GM21825 (cell line): Measurements from ENCODE around the gene TUBB.
"Not testable (repeated sequence)": the region's sequence is repeated elsewhere in the genome, so short reads cannot be mapped to it uniquely, and the experiment has no call there.

ENCODE experiments used
- ATAC-seq: cut with Tn5 transposase; IDR thresholded peaks from one replicate; pipeline ENCODE4 v1.9.1; 2021; ENCODE audit warnings: mild to moderate bottlenecking, moderate library complexity; ENCODE audit not compliant: unreplicated experiment

TUBB gene

DNA sequence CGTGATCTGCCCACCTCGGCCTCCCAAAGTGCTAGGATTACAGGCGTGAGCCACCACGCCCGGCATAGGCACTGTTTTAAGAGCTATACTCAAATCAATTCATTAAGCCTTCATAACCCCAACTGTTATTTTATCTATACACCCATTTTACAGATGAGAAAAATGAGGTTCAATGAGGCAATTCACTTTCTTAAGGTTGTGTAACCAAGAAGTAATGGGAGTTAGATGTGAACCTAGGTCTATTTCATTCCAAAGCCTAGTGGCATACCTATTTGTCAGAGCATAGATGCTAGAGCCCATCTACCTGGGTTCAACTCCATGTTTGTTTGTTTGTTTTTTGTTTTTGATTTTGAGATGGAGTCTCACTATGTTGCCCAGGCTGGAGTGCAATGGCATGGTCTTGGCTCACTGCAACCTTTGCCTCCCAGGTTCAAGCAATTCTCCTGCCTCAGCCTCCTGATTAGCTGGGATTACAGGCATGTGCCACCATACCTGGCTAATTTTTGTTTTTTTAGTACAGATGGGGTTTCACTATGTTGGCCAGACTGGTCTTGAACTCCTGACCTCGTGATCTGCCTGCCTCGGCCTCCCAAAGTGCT, 36.4 kb downstream of the TUBB start:
- ATAC-seq: not testable (repeated sequence)

DNA sequence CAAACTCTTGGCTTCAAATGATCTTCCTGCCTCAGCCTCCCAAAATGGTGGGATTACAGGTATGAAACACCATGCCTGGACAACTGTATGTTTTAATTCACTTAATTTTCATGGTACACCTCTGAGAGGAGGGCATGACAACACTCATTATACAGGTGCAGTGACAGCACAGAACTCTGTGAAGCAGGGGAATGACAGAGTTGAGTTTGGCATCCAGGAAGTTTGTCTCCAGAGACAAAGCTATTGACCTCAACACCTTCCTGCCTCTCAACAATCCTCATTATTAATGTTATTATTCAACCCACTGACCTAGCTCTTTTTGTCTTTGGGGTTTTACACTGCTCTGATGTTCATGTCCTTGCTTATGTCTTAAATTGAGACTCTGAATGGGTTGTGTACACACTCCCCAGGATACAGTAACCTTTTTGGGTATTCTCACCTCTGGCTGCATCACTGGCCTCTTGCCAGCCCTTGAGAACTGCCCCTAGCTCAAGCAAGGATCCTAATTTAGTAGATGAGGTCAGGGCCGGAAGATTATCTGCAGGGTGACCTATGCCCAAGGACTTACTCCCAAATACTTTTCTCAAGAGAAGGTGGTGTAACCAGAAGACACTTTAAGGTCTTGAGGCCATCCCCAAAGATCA, 37.2 kb downstream of the TUBB start:
- ATAC-seq: no peak

DNA sequence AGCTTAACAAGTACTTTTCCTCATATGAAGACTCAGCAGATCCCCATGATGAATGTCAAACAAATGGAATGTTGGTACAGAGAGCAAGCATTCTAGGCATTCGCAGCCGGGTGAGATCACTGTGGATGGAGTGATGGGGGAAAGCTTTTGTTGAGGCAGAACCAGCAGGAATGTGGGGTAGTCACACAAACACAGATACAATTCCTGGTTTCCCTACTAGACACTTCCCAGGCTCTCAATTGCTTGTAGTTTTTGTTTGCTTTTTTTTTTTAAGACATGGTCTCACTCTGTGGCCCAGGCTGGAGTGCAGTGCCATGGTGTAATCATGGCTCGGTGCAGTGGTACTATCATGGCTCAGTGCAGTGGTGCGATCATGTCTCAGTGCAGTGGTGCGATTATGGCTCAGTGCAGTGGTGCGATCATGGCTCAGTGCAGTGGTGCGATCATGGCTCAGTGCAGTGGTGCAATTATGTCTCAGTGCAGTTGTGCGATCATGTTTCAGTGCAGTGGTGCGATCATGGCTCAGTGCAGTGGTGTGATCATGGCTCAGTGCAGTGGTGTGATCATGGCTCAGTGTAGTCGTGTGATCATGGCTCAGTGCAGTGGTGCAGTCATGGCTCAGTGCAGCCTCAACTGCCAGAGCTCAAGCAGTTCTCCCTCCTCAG, 39.6 kb downstream of the TUBB start:
- ATAC-seq: no peak

DNA sequence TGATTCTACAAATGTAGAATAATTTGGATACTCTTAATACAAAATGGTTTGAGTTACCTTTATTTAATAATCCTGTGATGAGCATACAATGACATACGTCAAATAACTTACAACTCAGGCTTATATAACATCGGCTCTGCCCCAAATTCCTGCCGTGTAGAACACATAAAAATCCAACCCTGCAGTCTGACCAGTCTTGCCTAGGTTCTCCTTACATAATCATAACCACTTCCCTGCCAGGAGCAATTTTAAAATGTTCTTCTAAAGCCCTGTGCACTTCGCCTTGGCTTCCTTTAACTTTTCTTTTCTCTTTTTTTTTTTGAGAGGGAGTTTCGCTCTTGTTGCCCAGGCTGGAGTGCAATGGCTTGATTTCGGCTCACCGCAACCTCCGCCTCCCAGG, 40.4 kb downstream of the TUBB start:
- no peak for ATAC-seq

DNA sequence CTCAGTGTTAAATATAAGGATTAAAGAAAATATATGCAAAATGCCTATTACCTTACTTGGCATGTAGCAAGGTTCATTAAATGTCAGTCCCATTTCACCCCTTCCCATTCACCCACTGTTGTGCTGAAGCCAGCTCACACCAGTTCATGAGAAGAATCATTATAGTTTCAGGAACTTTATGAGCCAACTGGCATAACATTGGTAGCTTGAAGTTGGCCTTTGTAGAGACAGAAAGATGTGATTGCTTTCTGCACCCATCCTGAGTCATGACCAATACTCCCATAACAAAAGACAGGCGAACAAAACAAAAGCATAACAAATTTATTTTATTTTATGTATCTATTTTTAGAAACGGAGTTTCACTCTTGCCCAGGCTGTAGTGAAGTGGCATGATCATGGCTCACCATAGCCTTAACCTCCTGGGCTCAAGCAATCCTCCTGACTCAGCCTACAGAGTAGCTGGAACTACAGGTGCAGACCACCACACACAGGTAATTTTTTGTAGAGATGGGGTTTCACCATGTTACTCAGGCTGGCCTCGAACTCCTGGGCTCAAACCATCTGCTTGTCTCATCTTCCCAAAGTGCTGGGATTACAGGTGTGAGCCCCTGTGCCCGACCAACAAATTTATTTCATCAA, 41.8 kb downstream of the TUBB start:
- ATAC-seq: no peak

DNA sequence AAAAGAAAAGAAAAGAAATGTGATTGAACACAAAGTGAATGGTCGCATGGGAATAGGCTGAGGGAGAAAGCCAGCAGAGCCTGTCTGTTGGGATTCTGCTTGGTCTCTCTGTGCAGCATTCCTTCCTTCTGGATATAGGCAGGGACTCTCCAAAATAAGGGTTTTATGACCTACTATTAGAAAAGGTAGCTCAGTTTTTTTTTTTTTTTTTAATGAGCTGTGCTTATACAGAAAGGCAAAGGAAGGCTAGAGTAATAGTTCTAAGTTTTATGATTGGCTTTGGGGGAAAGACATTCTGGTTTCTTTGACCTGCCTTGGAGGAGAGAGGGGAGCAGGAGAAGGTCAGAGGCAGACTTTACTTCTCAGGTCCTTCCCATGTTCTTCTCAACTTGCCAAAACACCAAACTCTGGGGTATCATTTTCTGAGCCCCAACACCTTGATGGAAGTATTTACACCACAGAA, 43.0 kb downstream of the TUBB start:
- no peak for ATAC-seq

DNA sequence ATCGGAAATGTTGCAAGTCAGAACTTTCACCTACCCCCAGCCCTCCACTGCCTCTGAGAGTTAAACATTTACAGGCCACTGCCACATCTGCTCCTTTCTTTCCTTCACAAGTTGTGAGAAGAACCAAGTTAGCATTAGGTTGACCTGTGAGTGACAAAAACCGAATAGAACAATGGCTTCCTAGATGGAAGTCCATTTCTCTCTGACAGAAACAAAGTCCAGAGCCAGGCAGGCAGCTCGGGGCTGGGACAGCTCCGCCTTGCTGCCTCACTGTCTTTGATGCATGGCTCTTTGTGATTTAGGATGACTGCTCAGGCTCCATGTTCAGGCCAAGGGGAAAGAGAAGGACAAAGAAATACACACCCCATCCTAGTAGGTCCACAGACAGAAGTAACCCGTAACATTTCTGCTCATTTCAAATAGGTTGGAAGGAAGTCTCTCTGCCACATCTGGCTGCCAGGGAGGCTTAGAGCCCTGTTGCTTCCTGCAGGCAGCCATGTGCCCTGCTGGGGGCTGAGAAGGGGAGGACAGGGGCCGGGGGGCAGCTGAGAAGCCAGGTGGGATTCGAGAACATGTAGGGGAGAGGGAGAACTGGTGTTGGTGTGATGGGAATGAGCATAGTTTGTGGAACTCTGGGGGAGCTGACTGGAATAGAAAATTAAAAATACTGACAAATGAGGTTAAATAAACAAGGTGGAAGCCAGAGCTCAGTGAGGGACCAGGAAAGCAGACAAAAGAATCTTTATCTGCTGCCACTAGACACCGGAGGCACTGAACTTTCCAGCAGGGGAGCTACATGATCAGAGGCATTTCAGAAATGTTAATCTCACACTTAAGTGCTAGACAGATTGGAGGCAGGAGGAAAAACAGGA, 43.7 kb downstream of the TUBB start:
- no peak for ATAC-seq

DNA sequence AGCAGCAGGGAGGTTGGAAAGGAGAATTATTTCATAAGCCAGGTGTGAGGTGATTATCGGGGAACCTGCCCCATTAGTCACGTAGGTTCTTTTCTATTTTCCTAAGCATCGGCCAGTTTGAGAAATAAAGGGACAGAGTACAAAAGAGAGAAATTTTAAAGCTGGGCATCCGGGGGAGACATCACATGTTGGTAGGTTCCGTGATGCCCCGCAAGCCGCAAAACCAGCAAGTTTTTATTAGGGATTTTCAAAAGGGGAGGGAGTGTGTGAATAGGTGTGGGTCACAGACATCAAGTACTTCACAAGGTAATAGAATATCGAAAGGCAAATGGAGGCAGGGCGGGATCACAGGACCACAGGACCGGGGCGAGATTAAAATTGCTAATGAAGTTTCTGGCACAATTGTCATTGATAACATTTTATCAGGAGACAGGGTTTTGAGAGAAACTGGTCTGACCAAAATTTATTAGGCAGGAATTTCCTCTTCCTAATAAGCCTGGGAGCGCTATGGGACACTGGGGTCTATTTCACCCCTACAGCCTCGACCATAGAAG, 44.4 kb downstream of the TUBB start:
- ATAC-seq: not testable (repeated sequence)

DNA sequence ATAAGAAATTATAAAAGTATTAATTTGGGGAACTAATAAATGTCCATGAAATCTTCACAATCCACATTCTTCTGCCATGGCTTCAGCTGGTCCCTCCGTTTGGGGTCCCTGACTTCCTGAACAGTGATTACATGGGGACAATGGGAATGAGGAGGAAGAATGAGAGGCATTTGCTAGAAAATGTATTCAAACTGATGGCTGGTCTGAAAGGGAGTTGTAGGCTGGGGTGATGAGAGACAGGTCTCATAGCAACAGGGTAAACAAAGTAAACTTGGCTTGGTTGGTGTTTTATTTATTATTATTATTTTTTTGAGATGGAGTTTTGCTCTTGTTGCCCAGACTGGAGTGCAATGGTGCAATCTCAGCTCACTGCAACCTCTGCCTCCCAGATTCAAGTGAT, 45.3 kb downstream of the TUBB start:
- not testable (repeated sequence) for ATAC-seq

DNA sequence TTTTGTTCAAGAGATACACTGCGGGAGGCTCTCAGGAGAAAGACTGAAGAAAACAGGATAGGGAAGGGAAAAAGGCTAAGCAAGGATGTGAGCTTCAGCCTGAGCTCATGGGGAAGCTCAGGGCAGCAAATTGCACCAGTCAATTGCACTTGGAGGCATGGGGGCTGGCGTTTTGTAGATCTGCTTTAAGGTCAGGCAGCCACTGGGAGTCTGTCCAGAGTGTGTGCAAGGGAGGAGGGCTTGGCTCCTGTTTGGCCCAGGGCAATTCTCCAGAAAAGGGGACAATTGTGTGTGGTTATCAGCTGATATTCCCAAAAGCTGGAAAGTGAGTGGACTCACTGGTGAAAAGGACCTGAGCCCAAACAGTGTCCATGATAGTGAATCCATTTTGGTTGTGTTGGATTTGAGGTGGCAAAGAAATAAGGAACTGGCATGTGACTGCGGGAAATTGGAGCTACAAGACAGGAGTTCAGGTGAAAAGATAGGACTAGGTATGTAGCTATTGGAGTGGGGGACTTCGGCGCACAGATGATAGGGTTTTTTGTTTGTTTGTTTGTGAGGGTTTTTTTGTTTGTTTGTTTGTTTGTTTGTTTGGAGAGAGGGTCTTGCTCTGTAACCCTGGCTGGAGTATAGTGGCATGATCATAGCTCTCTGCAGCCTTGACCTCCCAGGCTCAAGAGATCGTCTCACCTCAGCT, 46.5 kb downstream of the TUBB start:
- ATAC-seq: no peak

DNA sequence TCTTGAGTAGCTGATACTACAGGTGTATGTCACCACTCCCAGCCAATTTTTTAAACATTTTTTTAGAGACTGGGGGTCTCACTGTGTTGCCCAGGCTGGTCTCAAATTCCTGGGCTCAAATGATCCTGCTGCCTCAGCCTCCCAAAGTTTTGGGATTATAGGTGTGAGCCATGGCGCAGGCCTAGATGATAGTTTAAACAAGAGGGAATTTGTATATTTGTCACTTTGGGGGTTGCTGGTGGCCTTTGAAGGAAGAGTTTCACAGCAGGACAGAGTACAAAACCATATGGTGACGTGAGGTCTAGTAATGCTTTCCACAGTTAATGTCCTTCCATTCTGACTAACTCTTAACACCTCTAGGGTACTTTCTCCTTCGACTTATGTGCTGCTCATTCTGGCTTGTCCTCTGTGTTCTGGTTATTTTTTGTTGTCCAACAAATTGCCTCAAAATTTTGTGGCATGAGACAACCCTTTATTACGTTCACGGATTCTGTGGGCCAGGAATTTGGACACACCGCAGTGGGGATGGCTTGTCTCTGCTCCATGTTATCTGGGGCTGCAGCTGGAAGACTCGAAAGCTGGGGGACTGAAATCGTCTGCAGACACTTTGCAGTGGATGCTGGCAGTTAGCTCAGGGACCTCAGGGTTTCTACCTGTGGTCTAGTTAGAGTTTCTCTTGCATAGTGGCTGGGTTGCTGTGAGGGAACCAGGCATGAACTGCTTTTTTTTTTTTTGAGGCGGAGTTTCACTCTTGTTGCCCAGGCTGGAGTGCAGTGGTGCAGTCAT, 47.2 kb downstream of the TUBB start:
- no peak for ATAC-seq

DNA sequence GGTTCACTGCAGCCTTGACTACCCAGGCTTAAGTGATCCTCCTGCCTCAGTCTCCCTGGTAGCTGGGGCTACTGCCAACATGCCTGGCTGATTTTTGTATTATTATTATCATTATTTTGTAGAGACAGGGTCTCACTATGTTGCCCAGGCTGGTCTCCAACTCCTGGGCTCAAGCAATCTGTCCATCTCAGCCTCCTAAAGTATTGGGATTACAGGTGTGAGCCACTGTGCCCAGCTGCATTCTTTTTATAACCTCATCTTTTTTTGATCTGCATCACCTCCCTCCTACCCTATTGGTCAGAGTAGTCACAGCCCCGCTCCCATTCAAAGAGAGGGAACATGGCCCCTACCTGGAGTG, 47.8 kb downstream of the TUBB start:
- ATAC-seq: no peak

DNA sequence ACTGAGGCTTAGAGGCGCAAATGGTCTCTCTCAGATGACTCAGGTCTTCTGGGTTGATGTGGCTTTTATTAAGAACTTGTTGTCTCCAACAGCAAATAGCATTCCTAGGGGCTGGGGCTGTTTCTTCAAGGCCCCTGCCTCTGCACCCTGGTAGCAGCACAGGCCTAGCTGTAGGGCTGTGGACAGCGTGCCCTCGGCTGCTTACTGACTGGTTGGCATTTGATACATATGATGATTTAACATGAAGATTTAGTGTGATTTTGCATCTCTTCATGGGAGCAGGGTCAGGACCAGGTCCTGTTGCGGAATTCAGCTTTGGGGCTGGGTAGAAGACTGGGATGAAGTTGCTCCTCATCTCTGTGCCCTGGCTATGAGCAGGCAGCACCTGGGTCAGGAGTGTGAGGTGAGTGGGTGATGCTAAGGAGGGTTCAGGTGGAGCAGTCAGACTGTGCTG, 48.5 kb downstream of the TUBB start:
- ATAC-seq: no peak

DNA sequence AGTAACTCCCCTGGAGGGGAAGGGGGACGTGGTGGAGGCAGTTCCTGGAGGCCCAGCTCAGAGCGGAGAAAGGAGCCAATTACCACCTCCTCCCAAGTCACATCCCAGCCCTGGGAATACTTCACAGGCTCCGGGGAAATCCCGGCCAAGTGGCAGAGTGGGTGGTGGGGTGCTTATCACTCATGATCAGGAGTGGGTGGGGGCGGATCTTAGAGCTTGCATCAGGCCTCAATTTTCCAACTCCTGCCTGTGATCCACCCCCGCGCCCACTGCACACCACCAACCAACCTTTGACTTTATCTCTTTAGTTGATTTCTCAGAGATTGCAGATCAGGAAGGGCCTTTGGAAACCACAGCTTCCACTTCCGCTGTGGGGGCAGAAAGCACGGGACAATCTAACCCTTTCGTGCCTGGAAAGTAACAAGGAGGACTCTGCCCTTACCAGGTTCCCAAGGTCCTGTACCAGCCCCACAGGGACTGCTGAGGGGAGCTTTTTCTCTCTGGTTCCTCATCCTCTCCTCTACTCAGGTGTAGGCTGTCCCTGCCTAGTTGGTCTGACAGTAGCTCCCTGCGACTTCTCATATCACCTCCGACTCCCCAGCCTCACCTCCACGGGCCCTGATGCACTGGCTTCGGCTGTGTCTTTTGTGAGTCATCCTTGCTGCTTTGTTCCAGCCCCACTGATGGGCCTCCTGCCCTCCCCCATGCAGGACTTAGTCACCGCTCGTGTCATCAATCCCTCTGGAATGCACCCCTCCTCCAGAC, 49.1 kb downstream of the TUBB start:
- no peak for ATAC-seq

DNA sequence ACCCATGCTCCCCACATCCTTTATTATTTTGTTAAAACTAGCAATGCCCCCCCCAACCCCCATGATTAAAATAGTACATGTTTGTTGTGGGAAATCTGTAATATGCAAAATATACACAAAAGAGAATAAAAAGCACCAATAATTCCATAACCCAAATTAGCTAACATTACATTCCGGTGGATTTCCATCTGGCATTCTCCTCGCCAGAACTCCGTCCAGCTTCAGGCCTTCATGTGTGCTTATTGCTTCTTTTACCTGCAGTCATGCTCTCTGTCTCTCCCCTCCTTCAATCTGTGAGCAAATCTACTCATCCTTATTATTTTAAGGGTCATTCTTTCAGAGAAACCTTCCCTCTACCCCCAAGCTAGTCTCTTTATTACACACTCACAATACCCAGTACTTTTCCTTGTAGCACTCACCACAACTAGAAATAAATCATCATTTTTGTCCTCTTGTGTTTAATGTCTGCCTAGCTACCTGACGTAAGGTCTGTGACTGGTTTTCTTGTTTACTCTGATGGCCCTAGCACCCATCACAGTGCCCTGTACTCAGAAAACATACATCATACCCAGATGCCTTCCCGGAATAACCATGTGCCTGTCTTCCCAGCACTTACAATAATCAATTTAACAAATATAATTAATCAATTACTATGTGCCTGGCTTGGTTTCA, 49.8 kb downstream of the TUBB start:
- ATAC-seq: no peak

DNA sequence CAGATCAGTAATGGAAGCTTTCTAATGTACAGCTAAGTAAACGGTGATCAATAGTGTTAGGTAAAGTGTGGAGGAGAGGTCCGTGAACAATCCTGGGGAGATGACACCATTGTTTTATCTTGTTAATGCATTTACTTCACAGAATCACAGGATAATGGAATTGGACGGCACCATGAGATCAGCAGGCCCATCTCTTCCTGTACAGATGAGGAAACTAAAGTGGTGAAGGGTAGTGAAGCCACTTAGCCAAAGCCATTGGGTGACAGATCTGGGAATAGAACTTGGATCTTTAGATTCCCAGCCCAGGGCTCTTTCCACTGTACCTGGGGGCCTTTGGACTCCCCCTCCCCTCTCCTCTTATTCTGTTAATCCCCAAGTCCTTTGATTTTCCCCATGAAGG, 50.4 kb downstream of the TUBB start:
- ATAC-seq: no peak

DNA sequence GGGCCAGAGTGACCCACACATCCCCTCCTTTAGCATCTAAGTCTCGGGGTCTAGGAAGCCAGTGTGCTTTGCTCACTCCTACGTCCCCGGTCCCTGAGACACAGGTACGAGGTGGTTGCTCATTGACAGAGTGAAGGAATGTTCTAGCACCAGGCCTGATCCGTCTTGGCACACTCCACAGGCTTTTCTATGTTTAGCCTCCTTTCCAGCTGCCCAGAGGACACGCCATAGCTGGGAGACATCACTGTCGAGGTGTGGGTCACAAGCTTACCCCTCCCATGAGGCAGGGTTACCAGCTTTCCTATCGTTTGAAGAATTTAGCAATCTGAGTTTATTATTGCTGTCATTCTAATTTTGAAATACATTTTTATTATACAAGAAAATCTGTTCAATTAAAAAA, 54.5 kb downstream of the TUBB start:
- no peak for ATAC-seq
